NCI-H345 treated with DMSO at 0.1 percent for 48 hours (cell line): Measurements from ENCODE around the gene BLACAT1.
"Not testable (repeated sequence)": the region's sequence is repeated elsewhere in the genome, so short reads cannot be mapped to it uniquely, and the experiment has no call there.

Source experiments
- DNase-seq: peaks from one replicate; lab custom pipeline; 2025; ENCODE audit not compliant: unreplicated experiment; lab: John Stamatoyannopoulos, UW

BLACAT1 gene

DNA sequence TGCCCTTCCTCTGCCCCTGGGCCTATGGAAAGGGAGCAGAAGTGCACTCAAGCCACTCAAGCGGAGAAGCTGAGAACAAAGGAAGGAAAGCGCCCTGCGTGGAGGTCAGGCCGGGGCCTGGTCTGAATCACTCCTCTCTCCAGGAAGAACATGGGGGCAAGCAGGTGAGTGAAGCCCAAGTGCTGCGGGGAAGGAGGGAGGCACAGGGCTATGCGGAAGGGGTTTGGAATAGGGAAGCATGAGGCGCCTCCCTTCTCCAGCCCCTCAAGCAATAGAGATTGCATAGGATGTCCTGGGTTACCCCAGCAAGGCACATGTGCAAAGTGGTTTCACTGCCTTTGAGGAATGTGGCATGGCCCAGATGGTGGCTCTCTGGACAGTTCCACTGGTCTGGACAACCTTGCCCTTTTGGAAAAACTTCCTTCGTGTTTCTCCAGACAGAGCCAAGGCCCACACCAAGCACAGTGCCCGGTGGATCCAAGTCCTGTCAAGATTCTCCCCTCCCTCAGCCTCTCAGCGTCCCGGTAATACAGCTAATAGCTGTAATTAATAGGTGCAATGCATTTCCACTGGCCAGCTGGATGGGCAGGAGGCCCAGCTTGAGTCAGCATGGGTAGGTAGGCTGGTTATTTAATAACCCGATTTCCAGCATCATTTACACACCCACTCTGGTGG lies 13.7 kb downstream of the BLACAT1 start:
- no peak for DNase-seq

DNA sequence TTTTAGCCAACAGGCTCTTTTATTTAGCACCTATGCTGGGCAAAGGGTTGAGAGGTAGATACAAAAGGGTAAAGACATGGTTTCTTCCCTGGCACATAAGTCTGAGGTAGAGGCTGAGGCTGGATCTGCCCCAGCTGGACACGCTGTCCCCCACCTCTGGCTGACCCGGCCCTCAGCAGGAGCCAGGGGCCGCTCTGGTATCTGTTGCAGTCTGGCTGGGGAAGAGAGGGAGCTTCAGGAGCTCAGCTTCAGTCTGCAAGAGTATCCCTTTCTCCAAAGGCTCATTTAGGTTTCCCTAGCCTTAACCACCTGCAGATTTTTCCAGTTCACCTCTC lies 14.2 kb downstream of the BLACAT1 start:
- no peak for DNase-seq

DNA sequence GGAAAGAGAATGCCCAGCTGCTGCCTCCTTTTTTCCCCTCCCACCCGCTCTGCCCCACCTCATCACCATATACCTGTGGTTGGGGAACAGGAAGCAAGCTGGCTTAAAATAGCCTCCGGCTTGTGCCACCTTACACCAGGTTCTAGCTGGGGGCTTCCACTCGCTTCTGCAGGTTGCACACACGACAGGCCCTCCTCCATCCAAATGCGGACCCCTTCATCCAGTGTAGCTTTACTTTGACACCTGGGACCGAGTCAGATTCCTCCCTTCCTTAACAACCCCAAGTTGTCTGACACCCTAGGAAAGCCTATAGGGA lies 14.6 kb downstream of the BLACAT1 start:
- DNase-seq, result no peak

DNA sequence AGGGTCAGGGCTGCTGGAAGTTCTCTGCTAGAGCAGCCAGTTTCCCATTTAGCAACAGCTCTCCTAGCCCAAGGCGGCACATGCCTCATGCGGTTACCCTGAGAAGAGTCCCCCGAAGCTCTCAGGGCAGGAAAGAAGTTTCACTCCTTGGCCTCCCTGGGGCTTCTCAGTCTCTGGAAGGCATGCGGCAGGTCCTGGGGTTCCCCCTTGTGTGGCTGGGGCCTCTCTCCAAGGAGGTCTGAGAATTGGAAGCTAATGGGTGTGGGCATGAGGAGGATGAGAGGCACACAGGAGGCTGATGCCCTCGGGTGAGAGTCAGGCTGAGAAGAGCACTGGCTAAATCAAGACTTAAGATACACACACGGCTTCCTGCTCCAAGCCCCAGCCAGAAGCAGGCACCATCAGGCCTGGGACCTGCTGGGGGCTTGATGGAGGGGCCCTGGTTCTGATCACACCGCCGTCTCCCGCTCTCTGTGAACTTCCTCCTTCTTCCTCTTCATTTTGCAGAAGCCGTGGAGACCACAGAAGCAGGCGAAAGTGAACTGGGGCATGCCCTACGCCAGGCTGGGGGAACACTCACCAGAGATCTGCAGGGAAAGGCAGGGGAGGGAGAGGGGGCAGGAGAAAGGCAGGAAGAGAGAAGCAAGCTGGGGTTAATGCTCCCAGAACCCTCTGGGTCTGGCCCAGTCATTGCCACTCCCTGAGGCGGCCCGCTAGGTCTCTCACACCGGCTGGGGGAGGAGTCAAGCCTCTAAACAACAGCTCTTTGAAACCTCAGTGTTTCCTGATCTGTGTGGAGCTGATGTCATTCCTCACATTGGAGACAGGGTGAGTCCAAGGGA lies 15.1 kb downstream of the BLACAT1 start:
- no peak for DNase-seq

DNA sequence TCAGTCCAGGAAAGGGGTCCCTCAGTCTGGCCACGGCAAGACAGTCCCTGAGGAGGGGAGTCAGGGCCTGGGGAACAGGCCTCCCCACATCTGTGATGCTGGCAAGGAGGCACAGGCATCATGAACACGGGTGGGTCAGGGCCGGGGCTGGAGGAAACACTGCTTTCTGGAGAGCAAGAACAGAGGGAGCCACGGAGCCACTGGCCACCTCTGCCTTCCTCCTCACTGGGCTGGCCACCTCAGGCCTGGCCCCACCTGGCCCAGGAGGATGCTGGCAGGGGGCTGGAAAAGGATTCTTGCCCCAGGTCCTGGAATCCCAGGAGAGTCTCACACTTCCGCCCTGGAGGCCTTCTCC lies 15.7 kb downstream of the BLACAT1 start:
- no peak for DNase-seq

DNA sequence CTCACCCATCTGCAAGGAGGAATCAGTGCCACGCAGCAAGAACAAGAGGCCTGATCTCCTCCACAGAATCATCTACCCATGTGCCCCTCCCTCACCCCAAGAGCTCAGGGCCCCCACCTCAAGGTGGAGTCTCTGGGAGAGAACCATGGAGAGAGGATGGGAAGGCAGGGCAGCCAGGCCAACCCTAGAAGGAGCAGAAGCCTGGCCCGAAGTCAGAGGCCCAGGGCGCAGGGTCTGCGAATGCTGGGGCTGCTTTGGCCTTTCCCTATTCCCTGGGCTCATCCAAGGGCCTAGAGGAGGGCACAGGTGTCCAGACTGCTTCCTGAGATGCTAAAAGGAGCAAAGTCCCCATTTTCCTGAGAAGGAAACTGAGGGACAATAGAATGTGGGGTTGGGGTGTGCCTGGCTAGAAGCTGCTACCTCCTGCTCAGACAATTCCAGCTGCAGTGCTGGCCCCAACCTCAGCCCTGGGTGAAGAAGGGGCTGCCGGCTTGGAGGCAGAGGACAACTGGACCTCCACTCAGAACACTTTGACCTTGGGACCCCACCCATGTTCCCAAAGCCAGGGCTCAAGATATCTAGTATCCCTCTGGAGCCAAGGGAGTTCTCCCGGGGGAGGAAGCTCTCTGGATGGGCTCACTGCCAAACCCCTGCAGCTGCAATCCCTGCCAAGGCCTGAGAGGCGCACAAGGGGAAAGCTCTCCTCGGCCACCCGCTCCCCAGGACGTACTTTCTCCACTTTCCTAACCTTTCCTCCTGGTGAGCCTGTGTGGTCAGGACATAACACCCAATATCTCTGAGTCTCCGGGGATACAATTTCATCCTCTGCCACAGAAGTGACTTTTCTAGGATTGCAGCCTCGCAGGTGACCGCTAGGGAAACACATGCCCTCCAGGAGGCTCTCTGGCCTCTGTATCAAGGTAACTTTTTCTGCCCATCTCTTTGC lies 17.4 kb downstream of the BLACAT1 start:
- peak; percentile 65 for DNase-seq

DNA sequence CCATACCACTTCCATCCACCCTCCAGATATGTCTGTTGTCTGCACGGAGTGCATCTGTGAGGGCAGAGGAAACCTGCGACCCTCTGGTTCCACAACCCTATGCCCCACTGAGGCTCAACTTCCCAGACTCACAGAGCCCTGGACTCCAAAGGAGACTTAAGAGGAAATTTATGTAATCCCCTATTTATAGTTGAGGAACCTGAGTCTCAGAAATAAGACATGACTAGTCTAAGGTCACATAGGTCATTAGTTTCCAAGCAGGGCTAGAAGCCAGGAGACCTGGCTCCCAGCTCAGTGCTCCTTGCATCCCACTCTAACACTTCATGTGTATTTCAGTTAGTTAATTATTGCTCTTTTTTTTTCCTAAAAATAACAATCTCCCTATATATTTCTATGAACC lies 18.3 kb downstream of the BLACAT1 start:
- no peak for DNase-seq

DNA sequence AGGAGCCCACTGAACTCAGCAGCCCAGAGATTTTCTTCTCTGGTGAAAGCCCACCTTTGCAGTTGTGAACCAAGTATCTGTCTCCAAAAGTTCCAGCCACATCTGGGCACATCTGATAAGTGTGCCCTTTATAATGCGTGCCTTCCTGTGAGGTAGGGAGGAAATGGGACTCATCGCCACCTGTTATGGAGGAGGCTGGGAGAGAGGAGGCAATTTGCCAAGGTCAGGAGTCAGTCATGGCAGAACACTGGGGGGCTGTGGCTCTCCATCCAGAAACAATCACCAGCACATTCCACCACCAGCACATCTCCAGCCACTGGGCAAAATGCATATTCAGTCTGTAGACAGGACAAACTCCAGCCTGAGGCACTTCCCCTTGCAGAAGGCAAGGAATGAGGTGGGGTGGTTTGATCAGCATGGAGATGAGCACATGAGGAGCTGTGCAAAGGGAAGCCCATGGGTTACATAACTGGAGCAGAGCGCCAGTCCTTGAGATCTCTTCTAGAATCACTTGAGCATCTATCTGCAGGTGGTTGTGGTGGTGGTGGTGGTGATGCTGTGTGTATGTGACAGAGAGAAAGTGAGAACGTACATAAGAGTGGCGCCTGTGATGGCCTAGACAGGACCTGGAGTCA lies 19.0 kb downstream of the BLACAT1 start:
- DNase-seq, result no peak

DNA sequence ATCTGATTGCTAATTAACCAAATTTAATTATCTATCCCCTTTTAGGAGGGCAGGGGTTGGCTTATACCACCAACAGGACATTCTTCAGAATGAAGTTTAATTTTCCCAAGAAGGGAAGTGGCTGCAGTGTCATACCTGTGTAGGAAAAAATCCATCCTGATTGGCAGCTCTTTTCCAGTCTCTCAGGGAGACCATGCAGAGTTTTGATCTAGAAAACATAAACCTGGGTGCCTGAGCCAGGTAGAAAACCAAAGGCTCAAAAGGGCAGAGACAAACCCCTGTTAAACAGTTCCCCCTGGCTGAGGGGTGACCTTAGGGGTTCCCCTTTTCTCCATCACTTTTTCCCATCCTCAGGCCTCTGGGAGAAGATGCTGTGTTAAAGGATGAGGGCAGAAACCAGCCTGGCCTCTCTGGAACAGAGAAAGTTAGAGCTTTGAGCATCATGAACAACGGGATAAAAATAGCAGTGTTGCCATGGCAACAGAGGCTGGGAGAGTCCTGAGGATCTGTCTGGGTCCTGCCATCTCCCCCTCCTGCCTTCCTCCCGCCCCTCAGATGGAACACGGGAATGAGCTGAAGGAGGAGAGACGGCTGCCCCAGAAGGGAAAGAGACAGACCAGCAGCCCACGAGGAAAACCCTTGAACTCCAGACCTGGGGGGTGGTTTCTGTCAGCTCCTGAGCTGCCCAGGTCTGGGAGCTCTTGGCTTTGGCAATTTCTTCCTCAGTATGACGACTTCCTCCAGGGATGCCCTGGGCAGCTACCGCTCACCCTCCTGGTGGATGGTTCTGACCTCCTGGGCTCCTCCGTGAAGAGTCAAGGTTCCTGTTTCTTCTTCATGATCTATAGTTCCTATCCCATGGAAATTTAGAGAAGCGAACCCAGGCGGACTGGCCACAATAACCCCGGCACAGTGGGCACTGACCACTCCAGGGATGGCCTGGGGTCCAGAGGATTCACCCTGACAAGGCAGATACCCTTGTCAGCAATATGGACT lies 20.0 kb downstream of the BLACAT1 start:
- no peak for DNase-seq

DNA sequence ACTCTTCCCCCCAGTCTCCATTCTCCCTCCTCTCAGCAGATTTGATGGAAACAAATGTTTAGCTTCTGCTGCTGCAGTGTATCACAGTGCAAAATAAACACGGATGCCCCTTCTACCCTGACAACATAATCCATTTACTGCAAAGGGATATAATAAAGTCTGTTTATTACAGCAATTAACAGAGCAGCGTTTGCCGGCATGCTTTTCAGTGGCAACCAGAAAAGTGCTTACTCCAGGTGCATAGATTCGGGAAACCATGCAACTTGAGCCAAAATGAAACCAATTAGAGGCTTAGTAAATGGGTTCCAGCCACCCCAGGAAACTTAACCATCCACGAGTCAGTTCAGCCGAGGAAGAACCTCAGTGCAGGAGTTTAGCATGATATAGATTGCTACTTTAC lies 21.1 kb downstream of the BLACAT1 start:
- no peak for DNase-seq

DNA sequence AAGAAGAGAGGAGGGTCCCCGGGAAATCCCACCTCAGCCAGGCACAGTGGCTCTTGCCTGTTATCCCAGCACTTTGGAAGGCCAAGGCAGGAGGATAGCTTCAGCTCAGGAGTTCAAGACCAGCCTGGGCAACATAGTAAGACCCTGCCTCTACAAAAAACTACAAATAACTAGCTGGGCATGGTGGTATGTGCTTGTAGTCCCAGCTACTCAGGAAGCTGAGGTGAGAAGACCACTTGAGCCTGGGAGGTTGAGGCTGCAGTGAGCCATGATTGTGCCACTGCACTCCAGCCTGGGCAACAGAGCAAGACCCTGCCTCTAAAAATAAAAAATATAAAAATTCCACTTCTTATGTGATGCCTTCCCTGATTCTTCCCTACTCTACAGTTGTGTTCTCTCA lies 23.2 kb downstream of the BLACAT1 start:
- DNase-seq, result not testable (repeated sequence)

DNA sequence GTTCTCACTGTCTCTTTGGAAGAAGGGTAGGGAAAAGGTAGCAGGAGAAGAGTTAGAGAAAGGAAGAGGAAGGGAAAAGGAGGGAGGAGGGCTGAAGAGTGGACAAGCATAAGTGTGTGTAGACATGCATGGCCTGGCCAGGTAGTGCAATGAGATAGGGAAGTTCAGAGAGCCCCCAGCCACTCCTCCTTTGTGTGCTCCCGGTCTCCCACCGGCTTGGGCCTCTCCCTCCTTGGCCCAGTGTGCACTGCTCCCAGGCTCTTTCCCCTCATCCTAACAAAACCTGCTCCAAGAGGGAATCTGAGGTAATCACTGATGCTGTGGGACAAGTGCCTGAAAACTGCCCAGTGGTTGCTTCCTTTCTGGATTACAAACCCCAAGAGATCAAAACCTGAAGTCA lies 23.7 kb downstream of the BLACAT1 start:
- no peak for DNase-seq

DNA sequence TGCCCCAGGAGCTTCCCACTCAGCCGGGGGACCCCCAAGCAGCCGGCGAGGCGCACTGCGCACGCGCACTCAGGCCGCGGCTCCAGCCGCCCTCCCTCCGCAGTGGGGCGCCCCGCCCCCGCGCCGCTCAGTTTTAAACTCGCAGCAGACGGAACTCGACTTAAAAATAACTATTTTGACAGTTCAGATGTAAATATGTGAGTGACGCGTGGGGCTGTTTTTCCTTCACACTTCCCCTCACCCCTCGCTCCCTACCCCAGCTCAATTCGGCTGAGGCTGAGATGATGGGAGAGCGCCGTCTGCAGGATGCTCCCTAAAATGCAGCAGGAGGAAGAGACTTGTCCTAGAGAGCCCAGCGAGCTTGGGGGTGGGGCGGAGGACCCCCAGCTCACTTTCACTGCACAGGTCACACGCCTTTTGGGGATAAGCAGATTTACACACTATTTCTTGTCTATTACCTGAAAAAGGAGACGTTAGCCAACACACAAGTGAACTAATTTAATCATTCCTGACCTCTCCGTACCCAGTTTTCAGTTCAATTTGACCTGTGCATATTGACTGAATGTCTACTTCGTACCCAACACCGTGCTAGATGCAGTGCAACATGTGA lies 25.0 kb downstream of the BLACAT1 start:
- DNase-seq, result no peak

DNA sequence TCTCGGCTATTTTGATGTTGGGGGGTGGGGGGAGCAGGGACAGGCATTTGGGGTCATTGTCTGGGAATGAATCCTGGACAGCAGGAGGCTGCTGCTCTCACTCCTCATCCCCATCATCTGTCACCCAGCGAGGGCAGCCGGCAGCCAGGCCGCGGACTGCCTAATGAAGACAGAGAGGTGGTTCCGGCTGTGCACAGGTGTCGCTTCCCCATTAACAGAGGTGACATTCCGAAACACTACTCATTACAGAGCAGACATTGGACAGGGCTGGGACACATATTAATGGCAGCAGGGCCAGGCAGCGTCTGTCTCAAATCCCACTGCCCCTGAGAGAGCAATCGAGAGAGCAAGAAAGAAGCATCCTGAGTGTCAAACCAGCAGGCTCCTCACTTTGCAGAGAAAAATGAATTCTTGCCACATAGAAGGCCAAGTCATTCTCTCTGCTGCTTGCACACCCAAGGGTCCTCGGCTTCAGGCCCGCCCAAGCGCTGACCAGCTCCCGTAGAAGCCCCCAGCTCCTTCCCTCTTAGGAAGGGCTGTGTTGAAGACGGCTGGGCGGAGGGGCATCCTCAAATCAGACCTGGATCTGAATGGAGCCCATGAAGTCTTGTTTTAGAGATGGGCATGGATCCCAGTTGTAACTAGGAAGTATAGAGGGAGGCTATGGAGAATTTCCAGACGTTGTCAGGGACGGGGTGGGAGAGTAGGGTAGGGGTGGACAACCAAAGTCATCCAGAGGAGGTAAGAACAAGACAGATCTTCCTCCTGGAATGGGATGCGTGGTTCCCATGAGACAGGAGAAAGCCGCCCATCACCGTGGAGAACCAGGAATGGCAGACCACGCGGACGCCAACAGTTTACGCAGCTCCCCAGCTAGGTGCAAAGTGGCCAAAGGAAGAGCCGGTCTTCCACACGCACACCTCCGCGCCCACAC lies 25.8 kb downstream of the BLACAT1 start:
- DNase-seq, result no peak

DNA sequence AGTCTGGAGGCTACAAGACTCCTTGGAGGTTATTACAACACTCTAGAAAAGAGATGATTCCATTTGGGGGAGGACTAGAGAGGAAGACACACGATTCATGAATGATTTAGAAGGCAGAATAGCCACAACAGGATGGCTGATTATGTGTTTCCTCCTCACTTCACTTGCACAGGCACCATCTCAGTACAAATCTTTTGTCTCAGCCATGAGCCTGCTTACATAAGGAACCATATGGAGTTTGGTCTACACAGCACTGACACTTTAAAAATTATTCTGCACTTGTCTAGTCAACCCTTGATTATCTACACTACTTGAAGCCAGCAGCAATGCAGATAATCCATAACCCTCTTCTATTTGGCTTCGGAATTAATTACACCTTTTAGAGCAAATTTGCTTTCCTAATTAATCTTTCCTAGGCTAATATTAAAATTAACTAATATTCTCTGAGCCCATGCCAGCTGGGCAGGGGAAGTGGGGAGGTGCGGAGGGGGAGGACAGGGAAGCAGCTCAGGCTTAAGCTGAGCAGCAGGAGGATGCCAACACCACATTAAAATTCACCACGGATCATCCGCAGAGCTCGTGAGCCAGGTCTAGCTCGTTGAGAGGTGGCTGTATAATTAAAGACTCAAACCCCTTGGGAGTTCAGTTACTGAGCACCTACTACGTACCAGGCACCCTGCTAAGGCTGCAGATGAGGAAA lies 30.8 kb downstream of the BLACAT1 start:
- no peak for DNase-seq

DNA sequence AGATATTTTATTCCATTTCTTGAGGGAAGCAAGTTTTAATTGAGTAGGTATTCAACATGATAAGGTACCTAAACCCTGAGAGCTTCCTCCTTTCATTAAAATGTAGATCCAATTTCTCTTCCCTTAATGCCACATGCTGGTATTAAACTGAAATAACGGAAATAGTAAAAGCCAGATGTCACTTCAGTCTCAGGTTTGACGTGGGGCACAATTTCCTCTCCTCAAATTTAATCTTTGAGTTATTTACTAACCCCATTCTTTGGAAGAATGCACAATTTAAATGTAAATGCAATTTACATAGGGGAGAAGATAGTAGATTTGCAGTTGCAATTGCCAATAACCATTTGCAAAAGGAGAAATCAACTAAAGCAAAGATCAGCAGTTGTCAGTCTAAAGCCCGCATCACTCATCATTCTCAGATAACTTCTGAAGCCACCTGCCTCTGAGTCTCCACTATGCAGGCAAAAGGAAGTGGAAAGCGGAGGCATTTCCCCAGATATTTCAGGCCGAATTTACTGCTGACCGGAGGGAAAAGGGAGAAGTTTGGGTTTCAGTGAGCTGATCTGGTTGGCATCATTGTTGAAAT lies 31.9 kb downstream of the BLACAT1 start:
- no peak for DNase-seq

DNA sequence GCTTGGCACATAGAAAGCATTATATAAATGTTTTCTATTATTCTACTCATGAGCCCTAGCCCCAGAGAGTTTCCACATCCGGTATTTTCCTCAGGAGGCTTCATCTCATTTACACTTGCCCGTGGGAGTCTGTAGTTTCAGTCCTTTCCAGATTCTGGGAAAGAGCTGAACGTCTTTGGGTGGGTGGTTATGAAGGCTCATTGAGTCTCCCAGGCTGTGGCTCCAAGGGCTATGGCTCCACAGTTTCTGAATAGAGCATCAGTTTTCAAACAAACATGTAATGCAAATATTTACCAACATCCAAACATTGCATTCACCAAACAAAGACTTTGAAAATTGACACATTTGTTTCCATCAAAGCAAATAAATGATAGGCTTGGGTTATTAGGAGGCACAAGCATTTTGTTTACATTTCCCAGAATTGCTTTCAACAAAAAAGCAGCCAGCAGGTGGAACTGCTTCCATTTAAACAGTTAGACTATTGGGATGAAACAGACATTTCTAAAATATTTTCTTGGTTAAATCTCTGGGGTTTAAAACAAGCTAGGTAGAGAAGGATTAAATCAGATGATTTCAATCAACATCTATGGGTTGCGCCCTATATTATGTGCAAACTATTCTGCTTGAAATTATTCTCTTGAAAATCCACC lies 32.7 kb downstream of the BLACAT1 start:
- DNase-seq, result peak; percentile 67
